ENCODE data around the gene ACBD6.

ACBD6 gene

GRCh38 chr1:180262628-180263488 lies 239.5 kb downstream of the ACBD6 start:
- TF ChIP-seq JUND (IDR thresholded peaks at IDR 0.05; ENCODE audit: low read depth), result no peak
- DNase-seq (ENCODE audit: low read depth in 1 of 2, low spot score in 1 of 2), result no peak
- in situ Hi-C loops (cut with HindIII; ENCODE audit: low pct_unique_long_range_greater_than_20kb, low sequenced_read_pairs), result no loop called here

GRCh38 chr1:180261524-180262155 lies 240.7 kb downstream of the ACBD6 start:
- in situ Hi-C loops (cut with HindIII; ENCODE audit: low pct_unique_long_range_greater_than_20kb, low sequenced_read_pairs), result no loop called here
- TF ChIP-seq JUND (IDR thresholded peaks at IDR 0.05; ENCODE audit: low read depth), result no peak
- DNase-seq (ENCODE audit: low read depth in 1 of 2, low spot score in 1 of 2), result no peak

DNA sequence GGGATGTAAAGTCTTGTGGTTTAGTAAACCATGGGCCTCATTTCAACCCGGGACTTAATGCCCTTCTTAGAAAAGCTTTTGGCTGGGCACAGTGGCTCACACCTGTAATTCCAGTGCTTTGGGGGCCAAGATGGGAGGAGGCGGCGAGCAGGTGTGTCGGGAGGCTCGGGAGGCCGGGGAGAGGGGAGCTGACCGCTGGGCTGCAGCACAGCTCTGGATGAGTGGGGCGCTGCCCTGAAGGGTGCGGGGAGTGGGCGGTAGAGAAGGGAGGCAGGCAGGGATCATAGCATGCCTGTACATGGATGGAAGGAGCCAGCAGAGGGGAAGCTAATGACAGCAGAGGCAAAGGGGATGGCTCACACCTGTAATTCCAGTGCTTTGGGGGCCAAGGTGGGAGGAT lies 241.3 kb downstream of the ACBD6 start:
- TF ChIP-seq JUND (IDR thresholded peaks at IDR 0.05; ENCODE audit: low read depth), result no peak
- in situ Hi-C loops (cut with HindIII; ENCODE audit: low pct_unique_long_range_greater_than_20kb, low sequenced_read_pairs), result no loop called here
- DNase-seq (ENCODE audit: low read depth in 1 of 2, low spot score in 1 of 2), result no peak

DNA sequence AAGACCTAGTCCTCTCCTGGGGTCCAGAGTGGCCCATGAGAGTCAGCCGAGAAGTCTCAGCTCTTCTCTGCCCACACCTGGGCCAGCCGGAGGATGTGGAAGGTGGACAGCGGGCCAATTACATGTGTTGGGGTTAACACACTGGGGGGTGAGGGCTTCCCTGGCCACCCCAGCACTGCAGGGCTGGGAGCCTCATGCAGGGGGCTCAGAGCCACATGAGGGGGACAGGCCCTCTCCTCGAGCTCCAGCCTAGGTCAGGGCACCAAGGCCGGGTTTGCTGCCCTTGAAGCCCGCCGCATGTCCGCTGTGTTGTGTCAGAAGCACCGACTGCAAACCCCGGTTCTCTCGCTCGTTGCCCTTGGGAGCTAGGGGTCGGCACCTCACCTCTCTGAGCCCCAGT lies 241.8 kb downstream of the ACBD6 start:
- no peak for DNase-seq (ENCODE audit: low read depth in 1 of 2, low spot score in 1 of 2)
- TF ChIP-seq JUND (IDR thresholded peaks at IDR 0.05; ENCODE audit: low read depth), result no peak
- in situ Hi-C loops (cut with HindIII; ENCODE audit: low pct_unique_long_range_greater_than_20kb, low sequenced_read_pairs), result no loop called here

- no peak for DNase-seq (ENCODE audit: low read depth in 1 of 2, low spot score in 1 of 2)
- in situ Hi-C loops (cut with HindIII; ENCODE audit: low pct_unique_long_range_greater_than_20kb, low sequenced_read_pairs), result no loop called here
- no peak for TF ChIP-seq JUND (IDR thresholded peaks at IDR 0.05; ENCODE audit: low read depth)
Observed at GRCh38 chr1:180259431-180260338, 242.7 kb downstream of the ACBD6 start.

GRCh38 chr1:180258935-180259334 lies 243.4 kb downstream of the ACBD6 start:
- in situ Hi-C loops (cut with HindIII; ENCODE audit: low pct_unique_long_range_greater_than_20kb, low sequenced_read_pairs), result no loop called here
- no peak for DNase-seq (ENCODE audit: low read depth in 1 of 2, low spot score in 1 of 2)
- TF ChIP-seq JUND (IDR thresholded peaks at IDR 0.05; ENCODE audit: low read depth), result no peak

DNA sequence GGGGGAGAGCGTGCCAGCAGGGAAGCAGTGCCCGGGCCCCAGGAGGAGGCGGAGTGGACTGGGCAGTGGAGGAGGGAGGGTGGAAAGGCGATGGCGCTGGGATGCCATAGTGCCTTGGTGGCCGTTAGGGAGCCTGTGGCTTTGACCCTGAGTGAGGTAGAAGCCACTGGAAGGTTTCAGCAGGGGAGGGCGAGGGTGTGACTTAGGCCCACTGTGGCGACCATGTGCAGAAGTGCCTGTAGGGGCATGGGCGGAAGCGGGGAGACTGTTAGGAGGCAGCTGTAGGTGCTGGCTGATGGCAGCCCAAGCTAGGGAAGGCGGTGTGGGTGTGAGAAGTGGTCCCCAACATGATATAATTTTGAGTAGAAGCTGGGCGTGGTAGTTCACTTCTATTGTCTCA lies 244.1 kb downstream of the ACBD6 start:
- no peak for DNase-seq (ENCODE audit: low read depth in 1 of 2, low spot score in 1 of 2)
- in situ Hi-C loops (cut with HindIII; ENCODE audit: low pct_unique_long_range_greater_than_20kb, low sequenced_read_pairs), result no loop called here
- no peak for TF ChIP-seq JUND (IDR thresholded peaks at IDR 0.05; ENCODE audit: low read depth)

- no peak for DNase-seq (ENCODE audit: low read depth in 1 of 2, low spot score in 1 of 2)
- no peak for TF ChIP-seq JUND (IDR thresholded peaks at IDR 0.05; ENCODE audit: low read depth)
- in situ Hi-C loops (cut with HindIII; ENCODE audit: low pct_unique_long_range_greater_than_20kb, low sequenced_read_pairs), result no loop called here
Observed at GRCh38 chr1:180257486-180257885, 244.9 kb downstream of the ACBD6 start.

DNA sequence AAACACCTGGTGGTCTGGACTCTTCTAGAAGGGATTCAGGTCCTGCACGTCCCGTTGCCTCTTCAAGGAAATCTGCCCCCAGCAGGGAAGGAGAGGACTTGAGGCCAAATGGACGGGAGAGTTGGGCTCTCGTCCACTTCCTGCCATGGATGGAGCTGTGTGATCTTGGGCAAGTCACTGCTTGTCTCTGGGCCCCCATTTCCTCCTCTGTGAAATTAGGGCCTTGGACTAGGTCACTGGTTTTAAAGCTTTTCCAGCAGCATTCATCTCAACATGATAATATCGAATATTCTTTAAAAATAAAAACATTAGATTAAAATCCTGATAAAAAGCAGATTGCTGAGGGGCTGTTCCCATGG lies 245.4 kb downstream of the ACBD6 start:
- no peak for DNase-seq (ENCODE audit: low read depth in 1 of 2, low spot score in 1 of 2)
- in situ Hi-C loops (cut with HindIII; ENCODE audit: low pct_unique_long_range_greater_than_20kb, low sequenced_read_pairs), result no loop called here
- no peak for TF ChIP-seq JUND (IDR thresholded peaks at IDR 0.05; ENCODE audit: low read depth)

DNA sequence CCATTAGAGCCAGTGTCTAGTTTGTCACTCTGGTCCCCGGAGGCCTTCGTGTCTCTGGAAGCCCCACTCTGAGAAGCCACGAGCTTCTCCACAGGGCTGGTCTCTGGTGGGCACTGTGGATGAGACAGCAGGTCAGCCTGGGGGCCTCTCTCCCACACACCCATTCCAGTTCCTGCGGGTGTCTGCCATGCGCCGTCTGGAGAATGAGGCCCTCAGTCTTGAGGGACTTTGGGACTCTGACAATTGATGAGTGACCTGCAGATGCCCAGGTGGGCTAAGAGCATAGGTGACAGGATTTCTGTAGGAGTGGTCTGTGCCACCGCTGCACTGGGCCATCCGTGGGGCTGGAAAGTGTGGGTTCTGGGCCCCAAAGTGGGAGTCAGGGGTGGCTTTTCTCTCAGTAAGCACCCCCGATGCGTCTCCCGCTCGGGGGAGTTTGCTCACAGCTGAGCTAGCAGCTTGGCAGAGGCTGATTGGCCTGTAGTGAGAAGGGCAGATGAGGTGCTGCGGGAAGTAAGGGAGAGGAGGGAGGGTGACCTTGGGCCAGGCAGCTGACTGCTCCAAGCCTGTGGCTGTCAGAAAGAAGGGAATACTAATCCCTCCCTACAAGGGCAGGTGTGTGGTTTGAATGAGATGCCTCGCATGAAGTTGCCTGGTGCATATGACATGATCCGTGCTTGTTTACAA lies 245.9 kb downstream of the ACBD6 start:
- DNase-seq (ENCODE audit: low read depth in 1 of 2, low spot score in 1 of 2), result no peak
- in situ Hi-C loops (cut with HindIII; ENCODE audit: low pct_unique_long_range_greater_than_20kb, low sequenced_read_pairs), result no loop called here
- no peak for TF ChIP-seq JUND (IDR thresholded peaks at IDR 0.05; ENCODE audit: low read depth)

DNA sequence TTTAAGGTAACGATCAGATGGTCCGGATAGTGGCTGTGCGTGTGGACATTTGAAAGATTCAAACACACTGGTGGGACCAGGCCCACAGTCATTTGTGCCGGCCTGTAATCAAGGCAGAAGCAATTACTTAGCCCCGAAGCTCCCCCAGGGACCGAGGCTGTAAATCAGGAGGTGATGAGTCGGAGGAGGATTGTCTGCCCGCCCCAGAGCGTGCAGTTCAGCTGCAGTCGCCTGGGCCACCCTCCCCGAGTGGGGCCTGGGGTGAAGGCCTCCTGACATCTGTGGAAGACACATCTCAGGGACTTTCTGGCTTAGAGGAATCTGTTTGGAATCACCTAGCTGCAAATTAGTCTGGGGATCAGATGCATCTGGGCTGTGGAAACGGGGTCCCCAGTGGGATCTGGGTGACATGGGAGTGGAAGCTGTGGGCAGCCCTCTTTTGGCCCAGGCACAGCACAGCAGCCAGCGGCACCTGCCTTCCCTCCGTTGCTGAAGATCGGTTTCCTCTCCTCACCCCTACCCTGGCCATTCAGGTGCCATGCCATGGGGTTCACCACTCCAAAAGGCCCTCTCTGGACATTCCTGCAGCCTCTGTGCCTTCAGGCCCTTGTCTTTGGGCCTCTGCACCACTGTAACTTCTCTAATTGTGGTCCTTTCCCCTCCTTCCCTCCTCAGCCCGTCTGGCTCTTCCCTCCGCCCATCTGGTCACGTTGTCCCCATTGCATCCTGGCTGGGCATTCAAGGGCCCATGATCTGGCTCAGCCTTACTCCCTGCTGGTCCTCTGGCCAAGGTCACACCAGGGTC lies 246.6 kb downstream of the ACBD6 start:
- no peak for DNase-seq (ENCODE audit: low read depth in 1 of 2, low spot score in 1 of 2)
- in situ Hi-C loops (cut with HindIII; ENCODE audit: low pct_unique_long_range_greater_than_20kb, low sequenced_read_pairs), result no loop called here
- TF ChIP-seq JUND (IDR thresholded peaks at IDR 0.05; ENCODE audit: low read depth), result no peak

Measured in T47D (cell line).